Mesothelial cell of epicardium (in vitro differentiated cells): ENCODE measurements around the gene BAHCC1. TPM values are rescaled to one million over a fixed set of nuclear protein-coding genes. Genes with fewer than 3 reads are reported as not detected.

ENCODE experiments used
- DNase-seq, 2 experiments: peaks; one replicate each; pipeline ENCODE4 v3.0.0; 2021; ENCODE audit warnings: low spot score in 2 of 2; ENCODE audit not compliant: unreplicated experiment in 2 of 2
- H3K27ac Mint-ChIP-seq: 2 replicates; pipeline ENCODE4 v1.8.0; 2021; ENCODE audit warnings: mixed read lengths
- H3K27me3 Mint-ChIP-seq: 2 replicates; pipeline ENCODE4 v1.8.0; 2021; ENCODE audit warnings: low read depth, mixed read lengths
- H3K36me3 Mint-ChIP-seq: 2 replicates; pipeline ENCODE4 v1.8.0; 2021; ENCODE audit warnings: mixed read lengths
- H3K4me1 Mint-ChIP-seq: 2 replicates; pipeline ENCODE4 v1.8.0; 2021; ENCODE audit warnings: mixed read lengths
- H3K4me3 Mint-ChIP-seq: 2 replicates; pipeline ENCODE4 v1.8.0; 2021; ENCODE audit warnings: mild to moderate bottlenecking, moderate library complexity, mixed read lengths
- H3K9me3 Mint-ChIP-seq: 2 replicates; pipeline ENCODE4 v1.8.0; 2021; ENCODE audit warnings: mixed read lengths
- CTCF ChIP-seq: fragments of 200-600 bp; sonication (generic); IDR thresholded peaks from one replicate; pipeline ENCODE4 v1.5.0; 2021; ENCODE audit warnings: antibody characterized with exemption; ENCODE audit not compliant: unreplicated experiment
- total RNA-seq: library from RNA; stranded (reverse); gene quantifications from 3 replicates; pipeline ENCODE4 v1.2.1, GENCODE V29; 2021

BAHCC1 gene
- total RNA-seq, 1 donor from 2014 or later: 34.9 TPM

GRCh38 chr17:81489012-81489997 lies 94.0 kb downstream of the BAHCC1 start:
- no peak for DNase-seq
- Mint-ChIP-seq H3K4me1 (peaks cover 13% of the 10 kb centered on the region), H3K9me3 (no peaks in the 10 kb centered on the region), H3K4me3 (peak overlapping the region; percentile 59), H3K27ac (peak overlapping the region; percentile 59), H3K27me3 (peaks cover 24% of the 10 kb centered on the region), H3K36me3 (no peaks in the 10 kb centered on the region)
- TF ChIP-seq CTCF: no peak

GRCh38 chr17:81489998-81490992 lies 95.0 kb downstream of the BAHCC1 start:
- Mint-ChIP-seq H3K36me3 (no peaks in the 10 kb centered on the region), H3K27me3 (peaks cover 30% of the 10 kb centered on the region)

GRCh38 chr17:81491181-81491581 lies 95.9 kb downstream of the BAHCC1 start:
- no peaks in the 10 kb centered on the region for H3K36me3 Mint-ChIP-seq
- H3K9me3 Mint-ChIP-seq: no peaks in the 10 kb centered on the region
- no peak overlapping the region for H3K4me3 Mint-ChIP-seq
- no peak overlapping the region for H3K27ac Mint-ChIP-seq
- H3K4me1 Mint-ChIP-seq: peaks cover 13% of the 10 kb centered on the region
- peaks cover 29% of the 10 kb centered on the region for H3K27me3 Mint-ChIP-seq
- no peak for DNase-seq
- TF ChIP-seq CTCF: no peak

More at GRCh38 chr17:81489998-81490992, 95.0 kb downstream of the BAHCC1 start:
- no peak for DNase-seq
- H3K4me1 Mint-ChIP-seq: peaks cover 13% of the 10 kb centered on the region
- TF ChIP-seq CTCF: no peak
- H3K4me3 Mint-ChIP-seq: peak overlapping the region; percentile 59
- no peaks in the 10 kb centered on the region for H3K9me3 Mint-ChIP-seq
- H3K27ac Mint-ChIP-seq: peak overlapping the region; percentile 59

- Mint-ChIP-seq H3K4me1 (peaks cover 13% of the 10 kb centered on the region), H3K27ac (no peak overlapping the region), H3K36me3 (no peaks in the 10 kb centered on the region), H3K9me3 (no peaks in the 10 kb centered on the region), H3K4me3 (no peak overlapping the region), H3K27me3 (peaks cover 29% of the 10 kb centered on the region)
- no peak for DNase-seq
- no peak for TF ChIP-seq CTCF
Measured at GRCh38 chr17:81491761-81492160, 96.5 kb downstream of the BAHCC1 start.

- no peak for DNase-seq
- Mint-ChIP-seq H3K9me3 (no peaks in the 10 kb centered on the region), H3K36me3 (no peaks in the 10 kb centered on the region), H3K4me1 (peaks cover 13% of the 10 kb centered on the region), H3K27me3 (peaks cover 29% of the 10 kb centered on the region), H3K4me3 (no peak overlapping the region), H3K27ac (no peak overlapping the region)
- TF ChIP-seq CTCF: no peak
Measured at GRCh38 chr17:81492202-81492601, 96.9 kb downstream of the BAHCC1 start.
